LNCAP (cell line): ENCODE measurements around the gene TAOK1.

ENCODE experiments used
- CTCF ChIP-seq: fragments of 450-650 bp; IDR thresholded peaks from 2 replicates; pipeline ENCODE4 v1.5.1; 2017; ENCODE audit warnings: mild to moderate bottlenecking

Gene TAOK1

GRCh38 chr17:29368161-29368560, 22.0 kb upstream of the TAOK1 start:
- TF ChIP-seq CTCF = no peak

- TF ChIP-seq CTCF = no peak
Measured at GRCh38 chr17:29368926-29369325, 21.2 kb upstream of the TAOK1 start.

- peak; percentile 81 for TF ChIP-seq CTCF
Measured at GRCh38 chr17:29369831-29370735, 20.1 kb upstream of the TAOK1 start.

GRCh38 chr17:29376667-29377270, 13.4 kb upstream of the TAOK1 start:
- no peak for TF ChIP-seq CTCF

GRCh38 chr17:29378500-29378899, 11.7 kb upstream of the TAOK1 start:
- TF ChIP-seq CTCF = no peak

- no peak for TF ChIP-seq CTCF
Measured at GRCh38 chr17:29379084-29379991, 10.8 kb upstream of the TAOK1 start.

GRCh38 chr17:29383686-29384085, 6.5 kb upstream of the TAOK1 start:
- no peak for TF ChIP-seq CTCF
